GM12891 (cell line): ENCODE data around the gene IL18.

Source experiments
- DNase-seq: peaks from one replicate; pipeline ENCODE4 v3.0.0; 2011; ENCODE audit warnings: low spot score; ENCODE audit not compliant: insufficient read length
- FAIRE-seq: peaks from 2 replicates; lab custom pipeline; 2011; peaks lifted over from hg19 to GRCh38; lab: Jason Lieb, UNC
- PAX5 ChIP-seq: IDR thresholded peaks from 2 replicates; pipeline ENCODE4 v1.6.1; 2011; ENCODE audit warnings: low read length, moderate library complexity, mild to moderate bottlenecking; ENCODE audit not compliant: insufficient read depth, severe bottlenecking
- POLR2A ChIP-seq: IDR thresholded peaks from 2 replicates; pipeline ENCODE4 v1.6.1; 2011; ENCODE audit warnings: low read depth, low read length, control low read depth
- POLR2AphosphoS5 ChIP-seq: IDR thresholded peaks from 2 replicates; pipeline ENCODE4 v1.6.1; 2011; ENCODE audit warnings: low read depth, low read length, control low read depth
- POU2F2 ChIP-seq: IDR thresholded peaks from 2 replicates; pipeline ENCODE4 v1.6.1; 2011; ENCODE audit warnings: low read depth, mild to moderate bottlenecking, control low read depth, low read length, moderate library complexity
- SPI1 ChIP-seq: IDR thresholded peaks from 2 replicates; pipeline ENCODE4 v1.6.1; 2011; ENCODE audit warnings: low read depth, low read length, control low read depth
- TAF1 ChIP-seq: IDR thresholded peaks from 2 replicates; pipeline ENCODE4 v1.6.1; 2011; ENCODE audit warnings: low read depth, low read length, control low read depth

Gene IL18

DNA sequence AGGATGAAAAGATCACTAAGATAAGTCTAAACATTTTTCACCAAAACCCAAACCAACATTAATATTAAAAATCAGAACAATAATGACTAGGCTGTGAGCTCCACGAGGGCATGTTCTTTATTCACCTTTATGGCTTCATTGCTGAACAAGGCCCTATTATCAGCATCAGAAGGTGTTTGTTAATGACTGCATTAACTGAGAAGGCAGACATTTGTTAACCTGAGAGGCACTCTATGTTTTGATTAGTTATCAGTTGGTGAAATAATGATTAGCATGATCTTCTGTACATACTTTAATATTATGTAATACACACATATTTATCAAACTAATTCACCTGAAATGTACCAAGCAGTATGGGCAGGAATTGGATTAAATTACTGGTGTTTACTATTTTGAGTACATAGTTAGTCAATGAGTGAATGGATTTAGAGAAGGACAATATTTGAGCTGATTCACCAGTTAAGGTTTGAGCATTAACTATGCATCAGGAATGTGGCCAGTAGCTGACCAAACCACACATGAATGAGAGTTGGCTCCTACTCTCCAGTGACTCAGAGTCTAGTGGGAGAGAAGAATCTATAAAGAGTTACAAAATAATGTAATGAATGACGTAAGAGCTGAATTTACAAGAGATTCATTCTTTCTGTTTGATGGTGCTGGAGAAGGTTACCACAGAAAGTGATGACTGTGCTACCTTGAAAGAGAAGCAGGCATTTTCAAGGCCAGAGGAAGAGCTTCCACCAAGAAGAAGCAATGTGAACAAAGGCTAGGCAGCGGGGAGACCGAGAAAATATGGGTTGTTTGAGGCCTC is 6.7 kb downstream of the IL18 start:
- FAIRE-seq (peak; percentile 75), DNase-seq (no peak)
- TF ChIP-seq TAF1 (no peak), POU2F2 (no peak)

DNA sequence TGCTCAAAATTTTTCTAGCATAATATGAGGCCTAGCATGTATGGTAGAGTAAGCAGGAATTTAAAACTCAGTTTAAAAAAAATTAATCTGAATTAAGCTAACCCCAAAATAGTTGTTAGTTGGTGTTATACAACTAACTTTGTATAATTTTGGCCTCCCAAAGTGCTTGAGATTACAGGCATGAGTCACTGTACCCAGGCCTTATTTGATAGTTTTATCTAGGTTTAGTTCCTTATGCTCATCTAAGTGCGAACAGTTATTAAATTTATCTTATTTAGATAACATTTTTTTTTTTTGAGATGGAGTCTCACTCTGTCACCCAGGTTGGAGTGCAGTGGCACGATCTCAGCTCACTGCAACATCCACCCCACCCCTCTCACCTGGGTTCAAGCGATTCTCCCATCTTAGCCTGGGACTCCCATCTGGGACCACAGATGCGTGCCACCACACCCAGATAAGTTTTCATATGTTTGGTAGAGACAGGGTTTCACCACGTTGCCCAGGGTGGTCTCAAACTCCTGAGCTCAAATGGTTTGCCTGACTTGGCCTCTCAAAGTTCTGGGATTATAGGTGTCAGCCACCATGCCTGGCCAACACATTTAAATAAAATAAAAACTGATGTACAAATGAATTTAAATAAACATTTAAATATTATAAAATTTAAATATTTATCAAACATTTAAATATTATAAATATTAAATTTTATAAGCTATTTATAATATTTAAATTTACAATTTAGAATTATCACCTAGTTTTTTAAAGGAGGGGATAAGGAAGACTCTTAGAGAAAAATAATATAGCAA is 7.5 kb downstream of the IL18 start:
- DNase-seq (no peak), FAIRE-seq (no peak)
- TF ChIP-seq POLR2A (no peak), TAF1 (no peak), POLR2AphosphoS5 (no peak), PAX5 (no peak), SPI1 (no peak), POU2F2 (no peak)

DNA sequence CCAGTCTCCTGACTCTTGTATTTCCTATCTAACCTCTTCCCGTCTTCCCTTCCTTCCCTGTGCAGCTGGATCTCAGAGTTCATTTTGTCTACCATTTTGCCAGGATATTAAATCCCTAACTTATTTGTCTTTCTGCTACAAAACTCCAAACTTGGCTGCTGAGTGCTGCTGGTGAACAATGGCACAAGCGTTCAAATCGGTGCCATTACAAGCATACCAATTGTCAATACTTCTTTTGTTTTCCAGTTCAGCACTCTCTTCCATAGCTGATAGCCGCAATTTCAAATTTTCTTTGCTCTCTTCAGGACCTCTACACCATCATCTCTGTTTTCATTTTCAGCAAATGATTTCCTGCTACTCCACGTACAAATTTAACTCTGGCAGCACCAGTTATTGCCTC is 13.4 kb downstream of the IL18 start:
- DNase-seq (no peak), FAIRE-seq (no peak)
- TF ChIP-seq POLR2AphosphoS5 (no peak), TAF1 (no peak), POLR2A (no peak), SPI1 (no peak), PAX5 (no peak)

DNA sequence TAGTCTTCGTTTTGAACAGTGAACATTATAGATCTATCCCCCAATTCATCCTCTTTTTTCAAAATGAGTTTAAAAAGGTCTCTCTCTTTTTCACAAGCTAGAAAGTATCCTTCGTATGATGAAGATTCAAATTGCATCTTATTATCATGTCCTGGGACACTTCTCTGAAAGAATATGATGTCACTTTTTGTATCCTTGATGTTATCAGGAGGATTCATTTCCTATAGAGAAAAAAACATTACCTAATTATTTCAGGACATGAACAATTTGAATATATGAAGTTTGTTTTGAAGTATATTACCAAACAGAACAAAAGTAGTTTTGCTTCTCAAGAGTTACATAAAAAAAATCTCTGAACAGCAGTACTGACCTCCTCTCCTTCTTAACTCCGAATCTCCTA is 20.3 kb downstream of the IL18 start:
- TF ChIP-seq POU2F2 = no peak
- TF ChIP-seq POLR2AphosphoS5 = no peak
- TF ChIP-seq SPI1 = no peak
- no peak for TF ChIP-seq PAX5
- TF ChIP-seq POLR2A = no peak
- no peak for TF ChIP-seq TAF1
- DNase-seq = no peak
- FAIRE-seq = no peak

DNA sequence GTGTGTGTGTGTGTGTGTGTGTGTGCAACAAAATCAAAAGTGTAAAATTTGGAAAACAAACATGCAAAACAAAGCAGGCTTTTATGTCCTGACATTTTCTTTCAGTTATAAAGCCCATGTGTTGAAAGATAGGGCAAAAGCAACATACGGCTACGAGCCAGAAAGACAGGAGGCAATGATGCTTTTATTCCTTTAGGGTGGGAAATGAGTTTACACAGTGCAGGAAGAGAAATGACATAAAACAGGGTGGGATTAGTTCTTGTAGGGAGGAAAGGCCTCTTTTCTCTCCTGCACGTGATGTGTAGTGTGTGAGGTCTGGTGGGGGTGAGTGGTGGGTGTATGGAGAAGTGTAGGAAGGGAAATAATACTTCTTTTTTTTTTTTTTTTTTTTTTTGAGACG is 29.4 kb downstream of the IL18 start:
- no peak for FAIRE-seq
- TF ChIP-seq TAF1 = no peak
- no peak for TF ChIP-seq POU2F2
- no peak for TF ChIP-seq POLR2AphosphoS5
- no peak for TF ChIP-seq PAX5
- TF ChIP-seq POLR2A = no peak
- TF ChIP-seq SPI1 = no peak
- no peak for DNase-seq

DNA sequence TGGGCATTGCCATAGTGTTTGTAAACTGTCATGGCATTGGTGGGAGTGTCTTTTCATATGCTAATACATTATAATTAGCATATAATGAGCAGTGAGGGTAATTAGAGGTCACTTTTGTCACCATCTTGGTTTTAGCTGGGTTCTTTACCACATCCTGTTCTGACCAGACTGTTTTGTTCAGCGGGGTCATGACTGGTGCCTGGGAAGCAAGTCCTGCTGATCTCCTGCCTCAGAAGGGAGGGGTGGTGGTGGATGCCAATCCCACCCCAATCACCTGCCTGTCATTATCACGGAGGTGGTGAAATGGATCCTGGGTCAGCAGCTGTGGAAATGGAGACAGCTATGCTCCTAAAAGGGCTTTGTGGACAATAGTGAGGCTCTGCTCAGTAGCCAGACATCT is 31.2 kb downstream of the IL18 start:
- no peak for TF ChIP-seq POLR2A
- peak; percentile 81 for FAIRE-seq
- DNase-seq = no peak

DNA sequence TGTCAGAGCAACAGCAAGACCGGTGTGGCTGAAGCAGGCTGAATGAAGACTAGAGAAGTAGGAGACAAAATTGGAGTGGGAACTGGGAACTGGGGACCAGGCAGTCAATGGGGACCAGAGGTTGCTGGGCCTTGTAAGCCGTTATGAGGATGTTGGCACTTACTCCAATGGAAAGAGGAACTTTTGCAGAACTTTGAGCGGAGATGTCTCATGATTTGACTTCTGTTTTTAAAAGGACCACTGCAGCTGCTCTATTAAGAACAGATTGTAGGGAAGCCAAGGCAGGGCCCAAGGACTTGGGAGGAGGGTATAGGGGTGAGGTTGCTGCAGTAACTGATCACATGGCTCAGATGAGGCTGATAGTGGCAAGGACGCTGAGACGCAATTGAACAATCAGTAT is 34.2 kb downstream of the IL18 start:
- DNase-seq (no peak), FAIRE-seq (no peak)
- no peak for TF ChIP-seq POU2F2
- no peak for TF ChIP-seq TAF1
- no peak for TF ChIP-seq SPI1
- TF ChIP-seq PAX5 = no peak
- no peak for TF ChIP-seq POLR2A
- no peak for TF ChIP-seq POLR2AphosphoS5

DNA sequence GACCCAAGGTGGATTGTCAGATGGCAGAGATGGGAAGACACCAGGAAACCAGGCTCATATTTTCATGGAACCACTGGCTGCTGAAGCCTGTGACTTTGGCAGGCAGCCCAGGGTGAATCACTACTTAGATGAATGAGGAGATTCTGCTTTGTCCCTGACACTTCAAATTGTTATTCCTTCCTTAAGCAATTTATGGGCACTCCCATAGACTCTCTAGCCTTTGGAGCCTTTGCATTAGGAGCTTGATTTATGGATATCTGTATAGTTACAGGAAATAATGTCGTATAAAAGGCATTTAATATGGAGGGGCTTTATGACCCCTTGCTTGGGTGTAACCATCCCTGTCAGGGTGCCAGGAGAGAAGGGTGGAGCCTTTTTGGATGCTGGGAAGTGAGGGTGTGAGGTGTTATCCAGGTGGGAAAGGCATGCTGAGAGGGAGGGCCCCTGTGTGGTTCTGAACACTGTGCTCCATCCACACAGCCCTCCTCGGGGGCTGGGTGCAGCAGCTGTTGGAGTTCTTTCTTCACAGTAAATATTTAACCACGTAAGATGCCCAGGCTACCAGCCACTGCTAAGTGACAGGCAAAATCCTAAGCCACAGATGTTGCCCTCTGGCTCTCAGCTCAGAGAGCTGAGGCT is 35.3 kb downstream of the IL18 start:
- DNase-seq (no peak), FAIRE-seq (no peak)
- TF ChIP-seq POLR2AphosphoS5 (no peak), POU2F2 (no peak), SPI1 (no peak), POLR2A (no peak), PAX5 (no peak), TAF1 (no peak)

DNA sequence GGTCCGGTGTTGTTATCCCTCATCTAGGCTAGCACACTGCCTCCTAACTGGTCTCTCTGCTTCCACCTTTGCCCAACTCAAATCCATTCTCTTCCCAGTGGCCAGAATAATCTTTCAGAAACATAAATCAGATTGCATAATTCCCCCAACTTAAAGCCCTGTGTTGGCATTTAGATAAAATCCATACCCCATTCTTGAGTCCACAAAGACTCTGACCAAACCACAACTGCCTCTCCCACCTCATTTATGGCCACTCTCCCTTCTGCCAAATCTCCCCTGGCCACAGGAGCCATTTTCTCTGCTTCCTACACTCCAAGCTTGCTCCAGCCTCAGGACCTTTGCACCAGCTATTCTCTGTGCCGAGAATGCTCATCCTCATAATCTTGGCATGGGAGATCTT is 36.8 kb downstream of the IL18 start:
- FAIRE-seq (no peak), DNase-seq (no peak)
- TF ChIP-seq PAX5 (no peak), POU2F2 (no peak), POLR2AphosphoS5 (no peak)

DNA sequence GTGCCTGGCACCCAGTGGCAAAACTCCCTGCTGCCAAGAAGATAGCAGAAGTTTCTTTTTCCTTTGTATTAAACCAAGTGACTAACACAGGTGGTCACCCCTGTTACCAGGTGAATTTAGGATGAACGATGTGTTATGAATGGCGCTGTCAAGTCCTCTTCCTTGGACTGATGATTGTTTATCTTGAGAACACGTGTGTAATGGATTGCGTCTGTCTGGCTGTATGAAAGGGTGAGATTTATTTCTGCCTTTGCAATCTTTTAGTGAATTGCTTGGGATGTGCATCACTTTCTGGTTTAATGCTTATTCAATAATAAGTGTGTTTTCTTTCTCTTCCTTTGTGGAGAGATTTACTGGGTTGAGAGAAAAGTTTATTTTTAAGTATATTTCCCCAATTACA is 40.8 kb downstream of the IL18 start:
- DNase-seq (no peak), FAIRE-seq (no peak)
- no peak for TF ChIP-seq TAF1
- no peak for TF ChIP-seq PAX5
- no peak for TF ChIP-seq POLR2A
- no peak for TF ChIP-seq SPI1
- no peak for TF ChIP-seq POLR2AphosphoS5
- no peak for TF ChIP-seq POU2F2
